Effector CD4-positive, alpha-beta T cell (primary cell): ENCODE results near the gene EIF3B.
"Not testable (repeated sequence)": the region's sequence is repeated elsewhere in the genome, so short reads cannot be mapped to it uniquely, and the experiment has no call there.

Experiments
- DNase-seq: peaks from one replicate; pipeline ENCODE4 v3.0.0-alpha.2; 2020

Gene EIF3B

GRCh38 chr7:2403718-2404648, 49.4 kb downstream of the EIF3B start:
- DNase-seq, result peak; percentile 17

- DNase-seq, result no peak
Measured at GRCh38 chr7:2404714-2405119, 50.1 kb downstream of the EIF3B start.

- DNase-seq, result no peak
Measured at GRCh38 chr7:2405201-2405600, 50.6 kb downstream of the EIF3B start.

- DNase-seq, result peak; percentile 20
Measured at GRCh38 chr7:2405601-2406345, 51.1 kb downstream of the EIF3B start.

- no peak for DNase-seq
Measured at GRCh38 chr7:2409745-2410414, 55.3 kb downstream of the EIF3B start.

- no peak for DNase-seq
Measured at GRCh38 chr7:2411049-2411448, 56.4 kb downstream of the EIF3B start.

GRCh38 chr7:2411815-2412586, 57.4 kb downstream of the EIF3B start:
- DNase-seq, result no peak

- DNase-seq, result no peak
Measured at GRCh38 chr7:2412587-2413201, 58.1 kb downstream of the EIF3B start.

GRCh38 chr7:2416063-2416462, 61.4 kb downstream of the EIF3B start:
- DNase-seq, result no peak

GRCh38 chr7:2416650-2417049, 62.0 kb downstream of the EIF3B start:
- no peak for DNase-seq

- not testable (repeated sequence) for DNase-seq
Measured at GRCh38 chr7:2417178-2417577, 62.6 kb downstream of the EIF3B start.

GRCh38 chr7:2417981-2418481, 63.4 kb downstream of the EIF3B start:
- DNase-seq, result peak; percentile 38

- DNase-seq, result no peak
Measured at GRCh38 chr7:2420216-2420933, 65.7 kb downstream of the EIF3B start.

GRCh38 chr7:2421943-2422310, 67.3 kb downstream of the EIF3B start:
- DNase-seq, result no peak

GRCh38 chr7:2425749-2426148, 71.1 kb downstream of the EIF3B start:
- no peak for DNase-seq
